AG08395 (cell line): ENCODE results near the gene CACNA1H.
"Not testable (repeated sequence)": the region's sequence is repeated elsewhere in the genome, so short reads cannot be mapped to it uniquely, and the experiment has no call there.

Experiments
- DNase-seq: peaks from one replicate; pipeline ENCODE4 v3.0.0; 2012; ENCODE audit warnings: mixed read lengths, low spot score

The CACNA1H gene

GRCh38 chr16:1213796-1214372, 61.0 kb downstream of the CACNA1H start:
- no peak for DNase-seq

- DNase-seq = no peak
Observed at GRCh38 chr16:1214719-1215118, 61.8 kb downstream of the CACNA1H start.

- no peak for DNase-seq
Observed at GRCh38 chr16:1215574-1216295, 62.8 kb downstream of the CACNA1H start.

- no peak for DNase-seq
Observed at GRCh38 chr16:1216296-1216619, 63.4 kb downstream of the CACNA1H start.

- no peak for DNase-seq
Observed at GRCh38 chr16:1216681-1217400, 63.9 kb downstream of the CACNA1H start.

GRCh38 chr16:1217526-1217925, 64.6 kb downstream of the CACNA1H start:
- DNase-seq = no peak

GRCh38 chr16:1218061-1218929, 65.4 kb downstream of the CACNA1H start:
- no peak for DNase-seq

- DNase-seq = no peak
Observed at GRCh38 chr16:1218930-1219611, 66.2 kb downstream of the CACNA1H start.

- DNase-seq = no peak
Observed at GRCh38 chr16:1220098-1220728, 67.3 kb downstream of the CACNA1H start.

GRCh38 chr16:1220841-1221627, 68.1 kb downstream of the CACNA1H start:
- no peak for DNase-seq

GRCh38 chr16:1221628-1222552, 69.0 kb downstream of the CACNA1H start:
- DNase-seq = no peak

GRCh38 chr16:1222553-1223354, 69.8 kb downstream of the CACNA1H start:
- DNase-seq = no peak

- no peak for DNase-seq
Observed at GRCh38 chr16:1223355-1224214, 70.7 kb downstream of the CACNA1H start.

- no peak for DNase-seq
Observed at GRCh38 chr16:1224558-1224957, 71.7 kb downstream of the CACNA1H start.

GRCh38 chr16:1225051-1225451, 72.1 kb downstream of the CACNA1H start, which contains the start of gene TPSG1:
Gene TPSG1 (minus strand): TSS chr16:1225268. CDS start chr16:1225252, 16 bp downstream.
- no peak for DNase-seq

- not testable (repeated sequence) for DNase-seq
Observed at GRCh38 chr16:1225728-1226311, 72.9 kb downstream of the CACNA1H start.

- not testable (repeated sequence) for DNase-seq
Observed at GRCh38 chr16:1226692-1227091, 73.8 kb downstream of the CACNA1H start.
